GM18909 (cell line): Measurements from ENCODE around the gene EIF2B1.
"Not testable (repeated sequence)": the region's sequence is repeated elsewhere in the genome, so short reads cannot be mapped to it uniquely, and the experiment has no call there.

Experiments used
- ATAC-seq: cut with Tn5 transposase; IDR thresholded peaks from one replicate; pipeline ENCODE4 v1.9.1; 2021; ENCODE audit warnings: mild to moderate bottlenecking; ENCODE audit not compliant: unreplicated experiment, poor library complexity

EIF2B1 gene

DNA sequence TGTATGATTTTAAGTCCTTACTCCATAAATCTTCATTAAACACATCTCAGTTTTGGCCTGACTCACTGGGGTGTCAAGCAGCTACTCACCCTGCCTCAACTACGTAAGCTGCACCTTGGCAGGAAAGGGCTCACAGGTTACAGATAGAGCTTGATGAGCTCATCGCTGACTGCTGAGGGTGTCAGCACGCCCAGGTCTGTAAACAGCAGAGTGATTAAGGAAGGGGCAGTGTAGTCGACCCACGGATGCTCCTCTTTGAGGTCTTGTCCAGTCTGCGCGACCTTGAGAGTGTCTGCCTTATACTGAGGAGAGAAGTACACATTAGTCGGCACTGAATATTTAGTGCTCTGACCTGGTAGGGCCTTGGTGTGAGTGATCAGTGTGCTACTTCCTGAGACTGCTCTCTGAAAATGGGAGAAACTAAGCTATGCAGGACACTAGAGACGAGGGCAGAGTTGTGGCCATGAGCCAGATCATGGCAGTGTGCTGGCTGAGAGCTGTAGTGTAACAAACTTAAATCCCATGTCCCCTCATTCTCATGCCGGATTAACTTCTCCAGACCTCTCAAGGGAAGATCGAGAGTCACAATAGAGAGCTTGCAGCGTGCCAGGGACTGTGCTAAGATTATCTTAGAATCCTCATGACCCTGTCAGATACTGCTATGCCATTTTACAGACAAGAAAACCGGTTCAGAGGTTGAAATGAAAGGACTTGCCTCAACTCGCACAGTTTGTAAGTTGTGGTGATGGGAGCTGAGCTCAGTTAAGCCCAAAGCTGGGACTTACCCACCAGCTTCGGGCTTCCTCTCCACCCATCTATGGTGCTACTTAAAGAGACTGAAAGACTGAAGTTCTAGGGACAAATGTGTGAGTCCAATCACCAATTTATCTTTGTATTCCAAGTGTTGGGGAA, 11.6 kb downstream of the EIF2B1 start:
- no peak for ATAC-seq

DNA sequence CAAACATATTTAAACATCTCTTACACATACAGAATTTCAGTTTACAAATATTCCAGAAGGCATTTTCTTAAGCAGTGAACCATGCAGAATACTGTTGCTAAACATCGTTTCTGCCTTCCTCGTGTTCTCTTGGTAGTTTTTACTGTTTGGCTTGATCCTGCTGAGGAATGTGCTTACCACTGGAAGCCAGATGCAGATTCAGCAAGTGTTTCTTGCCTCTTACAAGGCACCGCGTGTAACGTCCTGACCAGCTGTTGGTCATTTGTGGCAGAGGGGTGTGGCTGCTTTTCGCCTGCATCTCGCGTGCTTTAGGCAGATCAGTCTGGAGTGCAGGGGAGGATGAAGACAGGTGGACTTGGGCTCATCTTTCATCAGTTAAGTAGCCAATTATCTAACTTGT, 12.4 kb downstream of the EIF2B1 start:
- no peak for ATAC-seq

DNA sequence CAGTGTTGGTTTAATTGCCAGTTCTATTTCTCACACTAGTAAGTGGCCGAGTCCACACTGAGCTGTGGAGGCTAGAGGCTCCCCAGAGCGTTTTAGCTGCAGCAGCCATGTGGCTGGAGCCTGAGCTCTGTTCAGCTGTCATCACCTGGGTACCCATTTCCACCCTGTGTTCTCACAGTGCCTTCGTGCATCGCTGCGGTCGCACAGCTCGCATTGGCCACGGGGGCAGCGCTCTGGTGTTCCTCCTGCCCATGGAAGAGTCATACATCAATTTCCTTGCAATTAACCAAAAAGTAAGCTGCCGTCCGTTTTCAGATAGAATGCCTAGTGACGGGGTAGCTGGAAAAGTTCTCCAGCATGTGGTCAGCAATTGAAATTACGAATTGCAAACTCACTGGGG, 15.9 kb downstream of the EIF2B1 start:
- ATAC-seq: no peak

DNA sequence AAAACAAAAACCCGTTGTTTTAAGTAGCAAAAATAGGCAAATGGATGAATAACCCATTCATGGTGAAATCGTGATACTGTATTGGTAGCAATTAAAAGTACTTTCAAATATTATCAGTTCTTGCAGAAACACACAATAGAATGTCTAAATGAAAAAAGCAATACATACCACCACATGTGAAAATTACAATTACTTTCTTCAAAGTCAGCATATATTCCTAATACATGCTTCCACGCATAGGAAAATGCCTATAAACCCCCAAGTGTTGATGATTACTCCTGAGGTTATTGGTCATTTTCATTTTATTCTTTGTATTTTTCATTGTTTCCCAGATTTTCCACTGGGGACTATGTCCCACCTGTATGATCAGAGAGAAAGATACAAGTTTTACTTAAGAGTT, 16.3 kb downstream of the EIF2B1 start:
- no peak for ATAC-seq

DNA sequence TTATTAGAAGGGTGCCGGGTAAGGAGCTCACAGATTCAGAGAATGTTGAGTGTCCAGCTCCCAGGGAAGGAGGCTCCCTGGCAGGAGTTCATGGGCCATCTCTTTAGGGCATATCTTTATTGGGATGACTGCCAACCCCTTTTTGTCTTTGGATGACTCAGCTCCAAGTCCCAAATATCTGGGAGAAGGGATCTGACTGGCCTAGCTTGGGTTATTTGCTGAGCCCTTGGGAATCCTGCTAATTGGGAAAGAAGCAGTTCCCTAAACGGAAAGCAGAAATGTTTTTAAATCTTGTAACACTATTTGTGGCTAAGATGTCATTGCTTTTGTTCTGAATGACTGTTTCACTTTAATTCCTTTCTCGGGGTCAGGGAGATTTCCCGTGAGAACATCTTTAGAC, 19.0 kb downstream of the EIF2B1 start:
- ATAC-seq: no peak

DNA sequence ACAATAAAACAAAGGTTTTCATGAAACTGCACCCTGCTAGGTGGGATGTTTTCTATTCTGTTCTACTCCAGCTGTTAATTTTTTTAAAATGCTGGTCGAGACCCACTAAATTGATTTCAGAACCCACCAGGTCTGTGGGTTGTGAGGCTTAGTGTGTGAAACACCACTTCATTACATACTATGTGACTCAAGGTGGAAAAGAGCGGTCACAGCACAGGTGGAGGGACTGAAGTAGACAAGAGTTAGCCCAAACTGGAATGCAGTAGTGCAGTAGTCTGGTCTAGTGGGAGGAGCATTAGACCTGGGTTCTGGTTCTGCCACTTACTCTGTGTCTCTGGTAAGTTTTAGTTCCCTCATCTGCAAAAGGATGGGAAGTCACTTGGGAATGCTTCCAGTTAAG, 19.4 kb downstream of the EIF2B1 start:
- no peak for ATAC-seq

DNA sequence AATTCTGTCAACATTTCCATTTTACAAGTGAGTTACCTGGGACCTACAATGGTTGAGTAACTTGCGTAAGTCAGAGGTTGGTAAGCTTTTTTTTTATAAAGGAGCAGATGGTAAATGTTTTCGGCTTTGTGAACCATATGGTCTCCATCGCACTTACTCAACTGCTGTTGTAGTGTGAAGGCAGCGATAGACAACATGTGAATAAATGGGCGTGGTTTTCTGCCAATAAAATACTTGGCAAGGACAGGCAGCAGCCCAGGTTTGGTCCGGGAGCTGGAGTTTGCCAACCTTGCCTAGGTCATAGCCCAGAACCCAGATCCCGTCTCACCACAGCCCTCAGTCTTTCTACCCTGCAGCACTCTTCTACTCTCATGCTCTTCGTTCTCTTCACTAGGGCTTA, 25.3 kb downstream of the EIF2B1 start:
- no peak for ATAC-seq

DNA sequence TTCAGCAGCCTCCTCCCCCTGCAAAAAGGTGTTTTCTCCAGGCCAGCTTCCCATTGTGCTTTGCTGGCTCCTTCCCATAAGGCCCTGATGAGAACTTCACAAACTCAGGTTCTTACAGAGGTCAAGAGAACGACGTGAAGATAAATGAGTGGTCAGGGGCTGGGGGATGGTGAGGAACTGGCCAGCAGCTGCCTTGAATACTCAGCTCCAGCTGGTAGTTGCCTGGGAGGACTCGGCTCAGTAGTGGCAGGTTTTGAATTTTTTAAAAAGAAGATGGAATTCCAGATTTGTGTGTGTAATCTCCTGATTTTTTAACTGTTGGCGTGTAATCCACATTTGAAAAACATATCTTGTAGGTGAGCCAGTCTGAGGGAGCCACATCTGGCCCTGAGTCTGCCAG, 25.7 kb downstream of the EIF2B1 start:
- no peak for ATAC-seq

DNA sequence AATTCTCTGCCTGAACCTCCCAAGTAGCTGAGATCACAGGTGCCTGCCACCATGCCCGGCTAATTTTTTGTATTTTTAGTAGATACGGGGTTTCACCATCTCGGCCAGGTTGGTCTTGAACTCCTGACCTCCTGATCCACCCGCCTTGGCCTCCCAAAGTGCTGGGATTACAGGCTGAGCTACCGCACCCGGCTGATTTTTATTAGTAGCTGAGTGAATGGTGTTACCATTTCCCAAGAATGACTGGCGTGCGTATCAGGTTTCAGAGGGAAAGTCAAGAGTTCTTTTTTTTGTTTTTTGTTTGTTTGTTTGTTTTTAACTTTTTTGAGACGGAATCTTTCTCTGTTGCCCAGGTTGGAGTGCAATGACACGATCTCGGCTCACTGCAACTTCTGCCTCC, 30.0 kb downstream of the EIF2B1 start:
- ATAC-seq: not testable (repeated sequence)

DNA sequence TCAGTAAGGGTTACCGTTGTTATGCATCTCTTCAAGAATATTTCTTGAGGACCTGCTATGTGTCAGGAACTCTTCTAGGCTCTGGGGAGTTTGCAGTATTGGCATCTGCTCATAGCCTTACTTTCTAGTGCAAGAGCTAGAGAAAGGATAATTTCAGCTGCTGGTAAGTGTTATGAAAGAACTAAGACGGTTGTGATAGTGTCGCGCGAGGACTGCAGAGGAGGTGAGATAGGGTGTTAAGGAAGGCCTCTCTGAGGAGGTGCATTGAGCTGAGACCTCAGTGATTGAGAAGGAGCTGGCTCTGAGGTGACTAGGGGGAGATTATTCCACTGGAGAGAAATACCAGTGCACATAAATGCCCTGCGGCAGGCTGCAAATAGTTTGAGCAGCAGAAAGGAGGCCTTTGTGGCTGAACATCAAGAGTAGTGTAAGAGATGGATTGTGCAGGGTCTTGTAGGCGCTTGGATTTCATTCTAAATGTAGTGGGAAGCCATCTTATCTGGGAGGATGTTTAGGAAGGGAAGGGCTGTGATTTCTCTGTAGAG, 30.8 kb downstream of the EIF2B1 start:
- peak; percentile 1 for ATAC-seq

DNA sequence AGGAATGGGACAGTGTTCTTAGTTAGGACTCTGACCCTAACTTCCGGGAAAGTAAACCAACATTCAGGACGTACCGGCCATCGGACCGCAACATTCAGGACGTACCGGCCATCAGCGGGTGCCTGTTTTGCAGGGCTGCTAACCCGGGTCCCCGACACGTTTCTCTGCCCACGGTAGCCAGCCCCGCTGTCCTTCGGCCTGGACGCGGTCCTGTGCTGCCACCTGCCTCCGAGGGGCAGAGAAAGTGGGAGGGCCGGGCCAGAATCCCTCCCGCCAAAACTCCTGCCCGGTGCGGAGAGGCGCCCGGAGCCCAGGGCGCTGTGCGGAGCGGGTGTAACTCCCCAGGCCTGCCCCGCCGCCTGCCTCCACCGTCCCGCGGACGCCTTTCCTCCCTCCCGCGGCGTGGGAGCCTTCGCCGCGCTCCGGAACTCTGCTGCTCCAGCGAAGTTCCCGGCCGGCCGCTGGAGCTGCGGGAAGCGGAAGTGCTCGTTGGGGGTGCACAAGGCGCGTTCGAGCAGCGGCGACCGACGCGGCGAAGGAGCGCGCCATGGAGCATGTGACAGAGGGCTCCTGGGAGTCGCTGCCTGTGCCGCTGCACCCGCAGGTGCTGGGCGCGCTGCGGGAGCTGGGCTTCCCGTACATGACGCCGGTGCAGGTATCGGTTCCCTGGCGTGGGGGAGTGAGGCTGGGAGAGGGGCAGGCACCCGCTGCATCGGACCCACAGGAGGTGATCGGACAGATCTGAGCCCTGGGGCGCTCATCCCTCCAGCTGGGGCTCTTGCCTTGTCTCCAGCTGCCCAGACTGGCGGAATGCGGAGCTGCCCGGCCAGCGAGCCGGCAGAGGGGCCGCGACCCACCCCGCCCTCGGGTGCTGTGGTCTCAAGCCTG, 31.6 kb downstream of the EIF2B1 start, which contains the start of gene DDX55:
Gene DDX55, plus strand, starts transcription at position 498 of the 888 bp plus-strand sequence. Its CDS starts 50 bp downstream, at position 548.
- ATAC-seq: peak; percentile 85

DNA sequence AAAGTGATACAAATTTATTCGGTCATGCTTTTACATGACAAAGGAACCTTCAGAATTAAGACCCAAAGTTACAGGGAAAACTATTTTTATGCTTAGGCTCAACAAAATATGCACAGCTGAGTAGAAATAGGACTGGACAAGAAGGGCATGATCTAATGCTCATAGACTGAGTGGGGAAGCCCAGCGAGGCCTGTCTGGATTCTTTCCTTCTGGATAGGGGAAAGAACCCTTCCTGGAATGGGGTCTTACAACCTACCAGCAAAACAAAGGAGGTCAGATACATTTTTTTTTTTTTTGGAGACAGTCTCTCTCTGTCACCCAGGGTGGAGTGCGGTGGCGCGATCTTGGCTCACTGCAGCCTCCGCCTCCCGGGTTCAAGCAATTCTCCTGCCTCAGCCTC, 33.8 kb downstream of the EIF2B1 start:
- no peak for ATAC-seq

DNA sequence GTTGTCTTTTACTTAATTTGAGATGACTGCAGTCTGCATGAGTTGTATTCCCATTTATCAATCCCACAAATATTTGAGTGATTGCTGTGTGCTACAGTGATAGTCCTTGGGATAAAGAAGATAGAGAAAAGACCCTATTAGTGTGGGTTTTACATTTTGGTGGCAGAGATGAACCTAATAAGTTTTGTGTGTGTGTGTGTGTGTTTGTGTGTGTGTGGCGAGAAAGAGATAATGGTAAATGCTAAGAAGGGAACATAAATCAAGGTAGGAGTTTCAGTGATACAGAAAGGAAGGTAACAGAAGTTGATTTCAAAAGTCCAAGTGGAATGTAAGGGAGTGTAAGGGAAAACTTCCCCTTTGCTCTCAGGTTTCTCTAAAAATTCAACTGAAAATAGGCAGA, 34.2 kb downstream of the EIF2B1 start:
- no peak for ATAC-seq

DNA sequence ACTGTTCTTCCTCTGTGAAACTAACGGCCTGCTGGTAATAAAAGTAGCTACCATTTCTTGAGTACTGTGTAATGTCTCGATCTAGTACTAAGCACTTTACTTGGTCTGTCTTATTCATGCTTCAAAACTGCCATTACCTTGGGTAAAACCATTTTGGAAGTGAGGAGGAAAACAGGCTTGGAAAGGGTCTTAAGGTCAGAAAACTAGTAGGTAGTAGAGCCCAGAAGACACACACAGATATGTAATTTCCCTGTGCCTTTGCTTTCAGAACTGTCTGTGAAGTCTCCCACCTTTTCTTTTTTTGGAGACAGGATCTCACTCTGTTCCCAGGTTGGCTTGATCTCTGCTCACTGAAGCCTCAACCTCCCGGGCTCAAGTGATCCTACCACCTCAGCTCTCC, 35.0 kb downstream of the EIF2B1 start:
- no peak for ATAC-seq

DNA sequence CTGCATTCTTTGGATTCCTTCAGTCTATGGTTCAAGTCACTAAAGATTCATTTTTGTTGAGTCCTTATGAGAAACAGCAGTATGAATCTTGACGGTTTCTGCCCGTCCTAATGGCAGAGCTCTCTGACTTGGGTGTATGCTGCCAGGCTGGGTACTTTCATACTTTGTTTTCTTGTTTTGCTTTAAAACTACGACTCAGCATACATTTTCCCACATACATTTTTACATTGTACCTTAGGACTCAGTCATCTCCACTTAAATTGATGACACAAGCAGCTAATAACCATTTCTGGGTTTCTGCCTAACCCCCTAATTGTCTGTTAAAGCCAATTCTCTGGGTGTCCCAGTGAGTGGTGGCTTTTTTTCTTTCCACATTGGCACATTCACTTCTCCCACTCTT, 36.4 kb downstream of the EIF2B1 start:
- no peak for ATAC-seq

DNA sequence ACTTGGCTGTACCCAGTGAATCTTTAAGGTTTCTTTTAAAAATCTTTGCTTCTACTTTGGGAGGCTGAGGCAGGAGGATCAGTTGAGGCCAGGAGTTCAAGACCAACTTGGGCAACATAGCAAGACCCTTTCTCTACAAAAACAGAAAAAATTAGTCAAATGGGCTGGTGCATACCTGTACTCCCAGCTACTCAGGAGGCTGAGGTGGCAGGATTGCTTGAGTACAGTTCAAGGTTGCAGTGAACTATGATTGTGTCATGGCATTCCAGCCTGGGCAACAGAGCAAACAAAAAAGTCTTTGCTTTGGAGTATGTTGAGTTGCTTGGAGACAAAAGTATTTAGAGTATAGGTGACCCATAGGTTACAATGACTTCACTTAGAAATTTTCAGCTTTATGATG, 37.8 kb downstream of the EIF2B1 start:
- no peak for ATAC-seq

DNA sequence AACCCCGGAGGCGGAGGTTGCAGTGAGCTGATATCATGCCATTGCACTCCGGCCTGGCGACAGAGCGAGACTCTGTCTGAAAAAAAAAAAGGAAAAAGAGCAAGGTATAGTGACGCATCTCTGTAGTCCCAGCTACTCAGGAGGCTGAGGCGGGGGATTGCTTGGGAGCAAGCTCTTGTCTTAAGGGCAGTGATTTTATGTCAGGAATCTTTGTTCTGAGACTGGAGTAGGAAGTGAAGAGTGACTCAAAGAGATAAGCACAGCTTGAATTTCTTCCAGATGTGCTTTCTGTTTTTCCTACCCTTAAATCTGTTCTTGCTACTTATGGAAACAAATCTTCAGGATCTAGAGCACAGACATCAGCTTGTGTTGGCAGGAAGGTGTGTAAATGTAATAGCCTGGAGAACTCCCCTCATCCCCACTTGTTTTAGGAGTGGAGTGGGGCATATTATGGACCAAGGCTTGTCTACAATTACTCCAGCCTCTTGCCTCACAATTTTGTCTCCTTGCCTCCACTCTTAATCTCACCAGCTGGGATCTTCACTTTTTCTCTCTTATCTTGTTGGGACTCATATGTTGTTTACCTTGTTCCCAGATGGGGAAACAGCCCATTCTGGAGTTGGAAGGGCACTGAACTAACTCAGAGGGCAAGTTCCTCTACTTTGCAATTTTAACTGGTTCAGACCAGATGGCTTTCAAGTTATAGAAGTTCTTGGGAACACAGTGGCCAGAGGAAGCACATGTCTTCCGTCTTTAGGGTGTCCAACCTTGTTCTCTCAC, 41.6 kb downstream of the EIF2B1 start:
- ATAC-seq: no peak

DNA sequence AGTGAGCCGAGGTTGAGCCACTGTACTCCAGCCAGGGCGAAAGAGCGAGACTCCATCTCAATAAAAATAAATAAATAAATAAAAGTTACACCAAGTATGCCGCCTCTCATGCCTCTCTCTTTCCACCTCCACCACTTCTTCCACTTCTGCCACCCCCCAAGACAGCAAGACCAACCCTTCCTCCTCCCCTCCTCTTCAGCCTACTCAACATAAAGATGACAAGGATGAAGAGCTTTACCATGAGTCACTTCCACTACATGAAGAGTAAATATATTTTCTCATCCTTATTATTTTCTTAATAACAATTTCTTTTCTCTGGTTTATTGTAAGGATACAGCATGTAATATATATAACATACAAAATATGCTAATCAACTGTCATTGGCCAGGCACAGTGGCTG, 52.7 kb downstream of the EIF2B1 start:
- no peak for ATAC-seq

DNA sequence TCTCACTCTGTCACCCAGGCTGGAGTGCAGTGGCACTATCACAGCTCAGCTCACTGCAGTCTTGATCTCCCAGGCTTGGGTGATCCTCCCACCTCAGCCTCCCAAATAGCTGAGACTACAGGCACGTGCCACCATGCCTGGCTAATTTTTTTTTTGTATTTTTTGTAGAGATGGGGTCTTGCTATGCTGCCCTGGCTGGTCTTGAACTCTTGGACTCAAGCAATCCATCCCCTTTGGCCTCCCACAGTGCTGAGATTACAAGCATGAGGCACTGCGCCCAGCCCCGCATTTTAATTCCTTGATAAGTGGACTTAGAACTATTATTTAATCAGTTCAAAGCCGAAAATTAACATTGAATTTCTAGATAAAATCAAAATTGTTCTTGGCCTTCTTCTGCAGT, 54.7 kb downstream of the EIF2B1 start:
- ATAC-seq: not testable (repeated sequence)

DNA sequence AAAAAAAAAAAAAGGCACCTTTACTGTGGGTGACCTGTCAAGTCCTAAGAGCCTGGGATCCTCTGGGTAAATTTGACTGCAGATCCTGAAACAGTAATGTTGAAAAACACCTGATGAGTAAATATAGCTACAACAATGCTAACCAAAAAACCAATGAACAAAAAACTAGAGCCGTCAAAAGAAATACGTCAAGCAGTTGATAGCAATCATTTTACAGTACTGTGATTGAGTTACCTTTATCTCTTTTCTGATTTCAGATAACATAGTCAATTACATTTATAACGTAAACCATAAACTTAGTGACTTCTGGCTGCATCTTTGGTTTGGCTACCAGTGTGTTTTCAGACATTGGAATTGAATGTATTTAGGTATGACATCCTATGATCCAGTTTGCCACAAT, 55.2 kb downstream of the EIF2B1 start:
- no peak for ATAC-seq
